PC-3 (cell line): ENCODE results near the gene SH3RF1. TPM values are rescaled to one million over a fixed set of nuclear protein-coding genes. Genes with fewer than 3 reads are reported as not detected.

ENCODE experiments used
- ATAC-seq: fragments of 200-7000 bp; cut with Tn5 transposase; 2 replicates; pipeline ENCODE4 v1.9.1; 2020; ENCODE audit warnings: mild to moderate bottlenecking, moderate library complexity
- BruUV-seq: library from RNA; stranded (reverse); fragments of 400-500 nt; replicated peaks from 2 replicates; lab custom pipeline; 2021; lab: Mats Ljungman, UMichigan
- CTCF ChIA-PET: fragments of 300-600 bp; sonication (Branson Sonifier 250); formaldehyde crosslinking; loops from one replicate; lab custom pipeline; 2022; ENCODE audit warnings: antibody characterized with exemption; lab: Charles Lee
- POLR2A ChIA-PET: fragments of 300-600 bp; sonication (Branson Sonifier 250); formaldehyde crosslinking; loops from one replicate; lab custom pipeline; 2022; ENCODE audit warnings: antibody characterized with exemption; ENCODE audit not compliant: unreplicated experiment; lab: Charles Lee
- DNase-seq: peaks from one replicate; pipeline ENCODE4 v3.0.0-alpha.2; 2015
- H2AFZ ChIP-seq: fragments of 300-600 bp; sonication (generic); 2 replicates; pipeline ENCODE4 v1.6.0; 2016; ENCODE audit warnings: antibody characterized with exemption, low read length
- H3F3A ChIP-seq: fragments of 300-600 bp; sonication (generic); one replicate; pipeline ENCODE4 v1.6.0; 2017; ENCODE audit warnings: antibody characterized with exemption, low read length, control low read depth, mild to moderate bottlenecking; ENCODE audit not compliant: unreplicated experiment
- H3K27ac ChIP-seq: fragments of 300-600 bp; sonication (generic); 2 replicates; pipeline ENCODE4 v1.5.1; 2016; ENCODE audit warnings: mild to moderate bottlenecking, low read length
- H3K27me3 ChIP-seq: fragments of 300-600 bp; sonication (generic); 2 replicates; pipeline ENCODE4 v1.6.1; 2016; ENCODE audit warnings: low read length, mixed read lengths
- H3K36me3 ChIP-seq: fragments of 300-600 bp; sonication (generic); 2 replicates; pipeline ENCODE4 v1.6.1; 2016; ENCODE audit warnings: low read depth, mixed run types, low read length, mixed read lengths
- H3K4me1 ChIP-seq: fragments of 300-600 bp; sonication (generic); 2 replicates; pipeline ENCODE4 v1.5.1; 2016; ENCODE audit warnings: low read length; ENCODE audit not compliant: insufficient read depth
- H3K4me2 ChIP-seq: fragments of 300-600 bp; sonication (generic); 2 replicates; pipeline ENCODE4 v1.6.0; 2016; ENCODE audit warnings: low read length
- H3K4me3 ChIP-seq: fragments of 300-600 bp; sonication (generic); 2 replicates; pipeline ENCODE4 v1.5.1; 2016; ENCODE audit warnings: mild to moderate bottlenecking, low read length, mixed read lengths
- H3K79me2 ChIP-seq: fragments of 300-600 bp; sonication (generic); 2 replicates; pipeline ENCODE4 v1.6.1; 2017; ENCODE audit warnings: low read length, mixed read lengths
- H3K9ac ChIP-seq: fragments of 300-600 bp; sonication (generic); 2 replicates; pipeline ENCODE4 v1.6.0; 2016; ENCODE audit warnings: mild to moderate bottlenecking, low read length
- H3K9me2 ChIP-seq: fragments of 300-600 bp; sonication (generic); replicated peaks from 2 replicates; pipeline ENCODE4 v1.6.1; 2016; ENCODE audit warnings: mixed run types, low read length, mixed read lengths
- H3K9me3 ChIP-seq: fragments of 300-600 bp; sonication (generic); 2 replicates; pipeline ENCODE4 v1.6.1; 2016; ENCODE audit warnings: low read length, mixed read lengths
- H4K20me1 ChIP-seq: fragments of 300-600 bp; sonication (generic); 2 replicates; pipeline ENCODE4 v1.6.1; 2016; ENCODE audit warnings: low read length, mixed read lengths
- CTCF ChIP-seq: fragments of 300-600 bp; sonication (generic); conservative IDR thresholded peaks from 2 replicates; pipeline ENCODE4 v1.5.1; 2017; ENCODE audit warnings: antibody characterized with exemption, low read depth, mild to moderate bottlenecking, low read length
- EZH2 ChIP-seq: fragments of 300-600 bp; sonication (generic); IDR thresholded peaks from one replicate; pipeline ENCODE4 v1.6.1; 2017; ENCODE audit warnings: antibody characterized with exemption, mild to moderate bottlenecking, low read length; ENCODE audit not compliant: unreplicated experiment
- EZH2phosphoT487 ChIP-seq: fragments of 300-600 bp; sonication (generic); IDR thresholded peaks from 2 replicates; pipeline ENCODE4 v1.6.1; 2018; ENCODE audit warnings: mild to moderate bottlenecking, antibody characterized with exemption, low read length, borderline replicate concordance
- intact Hi-C: fragments of 100-400 bp; cut with micrococcal nuclease; formaldehyde crosslinking; loops from 2 replicates; pipeline ENCODE4 v1.9.0; 2023
- total RNA-seq: library from RNA; depleted of rRNA; stranded (reverse); fragments of >200 nt; gene quantifications from 2 replicates; pipeline ENCODE4 v1.2.3, GENCODE V29; 2014

The SH3RF1 gene
- total RNA-seq, 1 experiment from 2014 or later = 21.0 TPM

GRCh38 chr4:169050284-169050683 is 220.5 kb downstream of the SH3RF1 start:
- Histone ChIP-seq H2AFZ (no peak overlapping the region), H3F3A (no peaks in the 10 kb centered on the region), H3K79me2 (no peaks in the 10 kb centered on the region), H4K20me1 (no peaks in the 10 kb centered on the region), H3K27me3 (no peaks in the 10 kb centered on the region), H3K9ac (no peak overlapping the region), H3K9me2 (no peaks in the 10 kb centered on the region), H3K36me3 (no peaks in the 10 kb centered on the region), H3K4me3 (no peak overlapping the region), H3K9me3 (no peaks in the 10 kb centered on the region), H3K27ac (no peak overlapping the region), H3K4me2 (no peak overlapping the region), H3K4me1 (no peaks in the 10 kb centered on the region)
- ATAC-seq (no peak), DNase-seq (no peak)
- intact Hi-C loops = no loop called here
- no TSS peak for BruUV-seq
- ChIA-PET CTCF (no interaction called here), POLR2A (no interaction called here)
- no peak for TF ChIP-seq CTCF
- no peak for TF ChIP-seq EZH2
- no peak for TF ChIP-seq EZH2phosphoT487

GRCh38 chr4:169048868-169049414 is 221.8 kb downstream of the SH3RF1 start:
- Histone ChIP-seq H4K20me1 (no peaks in the 10 kb centered on the region), H3K27ac (no peak overlapping the region), H3K4me1 (no peaks in the 10 kb centered on the region), H3F3A (no peaks in the 10 kb centered on the region), H3K27me3 (no peaks in the 10 kb centered on the region), H3K36me3 (no peaks in the 10 kb centered on the region), H2AFZ (no peak overlapping the region), H3K4me3 (no peak overlapping the region), H3K4me2 (no peak overlapping the region), H3K79me2 (no peaks in the 10 kb centered on the region), H3K9me2 (no peaks in the 10 kb centered on the region), H3K9me3 (no peaks in the 10 kb centered on the region), H3K9ac (no peak overlapping the region)
- intact Hi-C loops = no loop called here
- DNase-seq (no peak), ATAC-seq (no peak)
- no peak for TF ChIP-seq EZH2phosphoT487
- no peak for TF ChIP-seq CTCF
- TF ChIP-seq EZH2 = no peak
- ChIA-PET POLR2A (no interaction called here), CTCF (no interaction called here)
- BruUV-seq = no TSS peak

GRCh38 chr4:169047956-169048355 is 222.8 kb downstream of the SH3RF1 start:
- Histone ChIP-seq H3K4me1 (no peaks in the 10 kb centered on the region), H3K9ac (no peak overlapping the region), H3K27ac (no peak overlapping the region), H3K4me3 (no peak overlapping the region), H2AFZ (no peak overlapping the region), H3K27me3 (no peaks in the 10 kb centered on the region), H3K9me3 (no peaks in the 10 kb centered on the region), H3K36me3 (no peaks in the 10 kb centered on the region), H4K20me1 (no peaks in the 10 kb centered on the region), H3F3A (no peaks in the 10 kb centered on the region), H3K4me2 (no peak overlapping the region), H3K9me2 (no peaks in the 10 kb centered on the region), H3K79me2 (no peaks in the 10 kb centered on the region)
- ChIA-PET CTCF (no interaction called here), POLR2A (interaction anchor here (0.6 kb wide), 1 partner anchor 77 kb away, joined by 3 read pairs; no protein-coding TSS in a partner anchor)
- TF ChIP-seq CTCF = no peak
- TF ChIP-seq EZH2phosphoT487 = no peak
- TF ChIP-seq EZH2 = no peak
- no peak for DNase-seq
- no TSS peak for BruUV-seq
- intact Hi-C loops = no loop called here
- no peak for ATAC-seq
